Thymus (tissue), 14 donors: Measurements from ENCODE around the gene OMA1. TPM values are rescaled to one million over a fixed set of nuclear protein-coding genes. Genes with fewer than 3 reads are reported as not detected.

ENCODE experiments used
- DNase-seq, 9 donors: peaks; one replicate each; pipeline ENCODE4 v3.0.0-alpha.2; 2013; ENCODE audit warnings: low spot score in 9 of 9, low read depth in 6 of 9, missing footprints in 1 of 9
- H3K27ac ChIP-seq, 2 donors: one replicate each; pipeline ENCODE4 v1.5.1; 2013; ENCODE audit warnings: control low read depth in 1 of 2, low read depth in 1 of 2, low read length in 1 of 2, mild to moderate bottlenecking in 1 of 2, moderate library complexity in 1 of 2
- H3K27me3 ChIP-seq, 2 donors: one replicate each; pipeline ENCODE4 v1.5.1; 2013; ENCODE audit warnings: low read length in 1 of 2; ENCODE audit not compliant: control insufficient read depth in 2 of 2, insufficient read depth in 1 of 2
- H3K36me3 ChIP-seq, 2 donors: one replicate each; pipeline ENCODE4 v1.5.1; 2013; ENCODE audit warnings: low read length in 1 of 2, mild to moderate bottlenecking in 1 of 2, moderate library complexity in 1 of 2; ENCODE audit not compliant: control insufficient read depth in 2 of 2, insufficient read depth in 2 of 2
- H3K4me1 ChIP-seq, 2 donors: one replicate each; pipeline ENCODE4 v1.5.1; 2013; ENCODE audit warnings: low read length in 2 of 2; ENCODE audit not compliant: control insufficient read depth in 2 of 2, insufficient read depth in 2 of 2
- H3K4me3 ChIP-seq, 2 donors: one replicate each; pipeline ENCODE4 v1.5.1; 2013; ENCODE audit warnings: low read length in 2 of 2, control low read depth in 1 of 2, mild to moderate bottlenecking in 1 of 2
- H3K9me3 ChIP-seq, 2 donors: one replicate each; pipeline ENCODE4 v1.5.1; 2013; ENCODE audit warnings: low read length in 1 of 2, mild to moderate bottlenecking in 1 of 2; ENCODE audit not compliant: control insufficient read depth in 2 of 2, insufficient read depth in 1 of 2
- WGBS: extraction: QIAGEN DNeasy Blood & Tissue Kit; methylation state at CpG from one replicate; pipeline ENCODE4 v1.1.7; 2013; 5-methylcytosine and 5-hydroxymethylcytosine counted together
- long read RNA-seq, 10 donors: transcript quantifications; one replicate each; lab custom pipeline, GENCODE V29; 2026
- polyA plus RNA-seq: library from polyadenylated mRNA; stranded (reverse); fragments of 200-250 nt; gene quantifications from one replicate; pipeline ENCODE4 v1.2.3, GENCODE V29; 2013
- total RNA-seq: library from RNA; stranded (reverse); fragments of 120-200 nt; gene quantifications from one replicate; pipeline ENCODE4 v1.2.4, GENCODE V29; 2013
- donor health status: healthy.

The OMA1 gene
- total RNA-seq (53.8 TPM), polyA plus RNA-seq (36.0 TPM)
- long read RNA-seq, donor 1 = 0 reads
- long read RNA-seq, donor 2 = 0 reads
- long read RNA-seq, donor 3 = 0 reads
- long read RNA-seq, donor 4 = 0 reads
- long read RNA-seq, donor 5 = 0 reads
- long read RNA-seq, donor 6 = 0 reads
- long read RNA-seq, donor 7, partial matches to known transcripts = 0 of 1 reads
- long read RNA-seq, donor 7, other reads (novel, unspliced or antisense) = 0 of 1 reads
- long read RNA-seq, donor 8 = 0 reads
- long read RNA-seq, donor 9, partial matches to known transcripts = 0 of 1 reads
- long read RNA-seq, donor 9, other reads (novel, unspliced or antisense) = 0 of 1 reads
- long read RNA-seq, donor 10 = 0 reads

DNA sequence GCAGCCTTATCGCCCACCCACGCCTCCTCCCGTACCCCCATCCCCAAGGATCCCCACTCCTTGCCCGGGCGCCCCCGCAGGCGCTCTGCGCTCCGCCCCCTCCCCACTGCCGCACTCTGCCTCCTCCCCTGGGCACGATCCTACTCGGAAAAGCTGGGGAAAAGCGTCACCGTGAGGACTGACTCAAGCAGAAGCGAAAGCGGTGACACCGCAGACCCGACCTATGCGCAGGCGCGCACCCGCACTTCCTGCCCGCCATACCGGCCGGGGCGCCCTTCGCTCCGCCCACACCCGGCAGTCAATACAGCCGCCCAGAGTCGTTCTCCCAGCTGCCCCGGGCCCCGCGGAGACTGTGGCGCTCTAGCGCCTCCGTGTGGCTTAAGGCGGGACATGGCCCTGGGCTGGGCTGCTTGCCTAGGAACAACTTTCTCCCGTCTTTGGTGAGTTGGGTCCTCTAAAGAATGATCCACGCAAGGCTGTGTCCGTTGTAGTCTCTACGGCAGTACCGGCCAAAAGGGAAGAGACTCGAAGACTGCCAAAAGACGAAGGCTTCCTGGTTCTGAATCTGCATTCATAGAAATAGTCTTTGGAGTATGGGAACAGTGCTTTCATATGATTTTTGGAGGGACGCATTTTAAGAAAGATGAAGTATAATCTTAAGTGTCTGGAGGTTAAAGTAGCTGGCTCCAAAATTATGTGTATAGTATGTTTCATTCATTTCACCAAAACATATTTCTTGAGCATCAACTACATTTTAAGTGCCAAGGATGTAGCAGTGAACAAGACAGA is at the start of gene OMA1:
Gene OMA1, minus strand, starts transcription at position 207 of the 789 bp plus-strand sequence. CDS start 7,432 bp downstream, outside the sequence.
- peak within 1 kb of the TSS; percentile 95 to 97 for H3K27ac ChIP-seq
- H3K9me3 ChIP-seq = no peaks in the 10 kb centered on the region
- no peaks in the 10 kb centered on the region for H3K27me3 ChIP-seq
- 2% methylated on average over 46 of the region's 46 CpGs for WGBS
- no peaks in the 10 kb centered on the region for H3K36me3 ChIP-seq
- peak; percentile 87 to 98 (median 93) for DNase-seq
- H3K4me1 ChIP-seq = peaks cover 0 to 7% of the 10 kb centered on the region in 2 donors
- peak within 1 kb of the TSS; percentile 69 to 72 for H3K4me3 ChIP-seq

DNA sequence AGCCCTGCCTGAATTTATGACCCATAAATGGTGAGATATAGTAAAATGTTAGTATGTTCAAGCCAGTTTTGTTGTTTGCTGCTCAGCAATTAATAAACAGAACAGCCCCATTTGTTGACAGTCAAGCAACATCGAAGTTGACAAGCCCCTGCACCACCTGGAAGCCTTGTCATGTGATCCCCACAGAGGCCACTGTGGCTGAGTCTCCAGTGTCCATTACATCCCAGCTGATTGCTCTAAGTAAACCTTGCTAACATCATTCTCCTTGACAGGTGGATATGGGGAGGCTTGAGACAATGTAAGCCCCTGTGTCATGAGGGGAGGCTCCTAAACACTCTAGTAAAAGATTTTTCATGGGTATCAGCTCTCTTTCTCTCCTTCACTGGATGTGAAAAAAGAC is 48.0 kb upstream of the OMA1 start:
- no peaks in the 10 kb centered on the region for H3K27me3 ChIP-seq
- no peak for DNase-seq
- H3K36me3 ChIP-seq = no peaks in the 10 kb centered on the region
- H3K4me1 ChIP-seq = no peaks in the 10 kb centered on the region
- no peak overlapping the region for H3K4me3 ChIP-seq
- no peaks in the 10 kb centered on the region for H3K9me3 ChIP-seq
- WGBS = 85% methylated on average over 1 of the region's 1 CpG
- no peak overlapping the region for H3K27ac ChIP-seq

DNA sequence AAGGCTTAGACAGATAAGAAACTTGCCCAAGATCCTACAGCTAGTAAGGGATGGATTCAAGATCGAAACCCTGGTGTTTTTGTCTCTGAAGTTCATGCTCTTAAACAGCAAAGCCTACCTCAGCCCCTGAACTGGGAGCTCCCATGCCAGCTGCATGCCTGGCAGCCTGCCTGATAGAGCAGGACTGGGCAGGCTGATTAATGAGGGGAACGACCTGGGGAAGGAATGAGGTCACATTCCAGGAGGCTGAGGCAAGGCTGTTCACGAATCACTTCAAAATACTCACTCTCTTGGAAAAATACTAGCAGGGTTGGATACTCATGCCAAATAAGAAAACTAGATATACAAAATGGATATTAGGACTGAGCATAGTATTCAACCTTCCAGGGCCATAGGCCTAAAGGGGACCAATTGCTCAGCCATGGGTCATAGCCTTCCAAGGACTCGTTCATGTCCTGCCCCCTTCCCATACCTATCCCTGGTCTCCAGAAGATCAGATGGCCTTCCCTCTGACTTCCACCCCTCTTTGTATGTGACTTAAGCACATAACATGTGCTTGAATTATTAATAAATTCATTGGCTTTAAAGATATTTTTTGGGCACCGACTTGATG is 46.1 kb upstream of the OMA1 start:
- WGBS = 83% methylated on average over 5 of the region's 5 CpGs
- no peak for DNase-seq
- Histone ChIP-seq H3K27me3 (no peaks in the 10 kb centered on the region), H3K9me3 (no peaks in the 10 kb centered on the region), H3K4me3 (no peak overlapping the region), H3K36me3 (no peaks in the 10 kb centered on the region), H3K27ac (no peak overlapping the region), H3K4me1 (no peaks in the 10 kb centered on the region)

DNA sequence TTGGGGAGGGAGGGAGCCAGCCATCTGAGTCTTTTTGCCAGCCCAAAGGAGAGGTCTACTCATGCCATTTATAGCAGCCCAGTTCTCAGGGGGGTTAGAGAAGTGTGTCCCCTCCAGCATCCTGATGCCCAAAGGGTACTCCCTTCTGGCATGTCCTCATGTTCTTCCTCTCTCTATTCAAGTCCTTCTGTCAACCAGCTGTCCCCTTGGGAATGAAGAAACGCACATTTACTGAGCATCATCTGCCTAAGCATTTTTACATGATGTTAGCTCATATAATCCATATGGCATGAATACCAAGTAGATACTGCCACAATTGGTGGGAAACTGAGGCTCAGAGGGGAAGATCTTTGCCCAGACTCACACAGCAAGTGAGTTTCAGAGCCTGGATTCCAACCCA is 45.3 kb upstream of the OMA1 start:
- Histone ChIP-seq H3K36me3 (no peaks in the 10 kb centered on the region), H3K4me3 (no peak overlapping the region), H3K27me3 (no peaks in the 10 kb centered on the region), H3K27ac (no peak overlapping the region), H3K9me3 (no peaks in the 10 kb centered on the region), H3K4me1 (no peaks in the 10 kb centered on the region)
- 100% methylated on average over 1 of the region's 1 CpG for WGBS
- no peak for DNase-seq

DNA sequence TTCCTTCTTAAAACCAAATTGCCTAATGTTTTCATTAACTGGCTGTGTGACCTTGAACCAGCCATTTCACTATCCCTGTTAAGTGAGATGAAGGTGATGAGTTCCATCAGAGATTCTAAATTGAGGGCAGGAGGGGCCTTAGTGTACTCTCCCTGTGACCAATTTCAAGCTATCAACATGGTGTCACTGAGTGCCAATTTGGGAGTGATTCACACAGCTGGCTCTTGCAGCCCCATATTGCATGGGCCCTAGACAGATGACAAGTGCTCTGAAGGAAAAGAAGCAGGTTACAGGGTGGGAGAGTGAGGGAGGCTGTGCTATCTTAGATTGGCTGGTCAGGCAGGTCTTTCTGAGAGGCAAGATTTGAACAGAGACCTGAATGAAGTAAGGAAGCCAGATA is 43.5 kb upstream of the OMA1 start:
- H3K4me3 ChIP-seq = no peak overlapping the region
- no peaks in the 10 kb centered on the region for H3K9me3 ChIP-seq
- no peak overlapping the region for H3K27ac ChIP-seq
- no peaks in the 10 kb centered on the region for H3K36me3 ChIP-seq
- no peak for DNase-seq
- H3K27me3 ChIP-seq = no peaks in the 10 kb centered on the region
- no peaks in the 10 kb centered on the region for H3K4me1 ChIP-seq

DNA sequence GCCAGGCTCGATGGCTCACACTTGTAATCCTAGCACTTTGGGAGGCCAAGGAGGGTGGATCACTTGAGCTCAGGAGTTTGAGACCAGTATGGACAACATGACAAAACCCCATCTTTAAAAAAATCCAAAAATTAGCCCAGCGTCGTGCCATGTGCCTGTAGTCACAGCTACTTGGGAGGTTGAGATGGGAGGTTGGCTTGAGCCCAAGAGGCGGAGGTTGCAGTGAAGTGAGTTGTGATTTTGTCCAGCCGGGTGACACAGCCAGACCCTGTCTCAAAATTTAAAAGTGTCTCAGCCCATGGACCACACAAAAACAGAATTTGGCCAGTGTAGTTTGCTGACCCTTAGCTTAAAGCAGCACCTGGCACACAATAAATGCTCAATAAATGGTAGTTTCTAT is 41.9 kb upstream of the OMA1 start:
- Histone ChIP-seq H3K9me3 (no peaks in the 10 kb centered on the region), H3K4me3 (no peak overlapping the region), H3K4me1 (no peaks in the 10 kb centered on the region), H3K27ac (no peak overlapping the region), H3K36me3 (no peaks in the 10 kb centered on the region), H3K27me3 (no peaks in the 10 kb centered on the region)
- DNase-seq = no peak
- 97% methylated on average over 5 of the region's 5 CpGs for WGBS

DNA sequence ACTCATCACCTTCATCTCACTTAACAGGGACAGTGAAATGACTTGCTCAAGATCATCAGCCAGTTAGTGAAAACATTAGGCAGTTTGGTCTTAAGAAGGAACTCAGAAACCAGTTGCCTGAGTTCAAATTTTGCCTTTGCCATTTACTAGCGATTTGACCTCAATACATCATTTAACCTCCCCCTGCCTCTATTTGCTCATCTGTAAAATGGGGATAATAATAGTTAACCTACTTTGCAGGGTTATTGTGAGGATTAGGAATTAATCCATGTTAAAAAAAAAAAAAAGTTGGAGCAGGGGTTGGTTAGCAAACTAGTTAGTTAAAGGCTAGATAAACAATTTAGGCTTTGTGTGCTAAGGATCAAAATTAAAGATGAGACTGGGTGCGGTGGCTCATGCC is 41.1 kb upstream of the OMA1 start:
- no peak overlapping the region for H3K4me3 ChIP-seq
- no peak overlapping the region for H3K27ac ChIP-seq
- DNase-seq = no peak
- no peaks in the 10 kb centered on the region for H3K36me3 ChIP-seq
- WGBS = 97% methylated on average over 2 of the region's 2 CpGs
- no peaks in the 10 kb centered on the region for H3K9me3 ChIP-seq
- no peaks in the 10 kb centered on the region for H3K4me1 ChIP-seq
- H3K27me3 ChIP-seq = no peaks in the 10 kb centered on the region

DNA sequence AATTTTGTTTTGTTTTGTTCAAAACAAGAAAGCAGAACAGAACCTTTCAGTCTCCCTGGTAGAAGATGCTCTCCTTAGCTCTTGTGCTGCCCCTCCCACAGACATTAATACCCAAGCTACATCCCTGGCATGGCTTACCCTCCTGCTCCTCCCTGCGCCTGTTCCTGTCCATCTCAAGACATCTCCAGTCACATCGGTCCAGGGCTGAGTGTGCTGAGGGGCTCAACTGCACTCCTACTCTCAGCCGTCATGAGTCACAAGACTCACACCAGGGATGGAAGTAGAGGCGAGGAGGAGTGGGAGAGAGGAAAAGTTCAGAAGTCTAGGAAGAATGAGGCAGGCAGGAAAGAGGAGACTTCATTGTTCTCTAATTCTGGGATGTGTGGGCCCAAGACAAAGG is 39.7 kb upstream of the OMA1 start:
- H3K36me3 ChIP-seq = no peaks in the 10 kb centered on the region
- no peaks in the 10 kb centered on the region for H3K27me3 ChIP-seq
- no peak overlapping the region for H3K4me3 ChIP-seq
- H3K4me1 ChIP-seq = no peaks in the 10 kb centered on the region
- no peaks in the 10 kb centered on the region for H3K9me3 ChIP-seq
- no peak overlapping the region for H3K27ac ChIP-seq
- DNase-seq = no peak
- 95% methylated on average over 4 of the region's 4 CpGs for WGBS

DNA sequence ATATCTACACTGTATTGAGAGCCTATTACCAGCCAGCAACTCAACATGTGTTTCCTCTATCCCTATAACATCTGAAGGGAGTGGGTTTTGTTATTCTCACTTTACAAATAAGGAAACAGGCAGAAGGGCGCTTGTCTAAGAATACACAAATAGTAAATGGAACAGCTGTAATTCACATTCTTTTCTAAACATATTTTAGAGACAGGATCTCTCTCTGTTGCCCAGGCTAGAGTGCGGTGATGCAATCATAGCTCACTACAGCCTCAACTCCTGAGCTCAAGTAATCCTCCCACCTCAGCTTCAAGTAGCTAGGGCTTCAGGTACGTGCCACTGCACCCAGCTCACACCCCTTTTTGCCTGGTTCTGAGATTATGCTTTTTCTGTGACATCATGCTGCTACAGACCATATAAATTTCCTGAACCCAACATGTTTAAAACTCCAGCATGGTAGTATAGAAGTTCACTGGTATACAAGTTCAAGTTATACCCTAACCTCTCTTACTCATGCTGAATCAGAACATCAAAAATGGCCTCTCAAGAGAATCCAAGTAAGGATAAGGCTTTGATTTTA is 39.1 kb upstream of the OMA1 start:
- Histone ChIP-seq H3K4me3 (no peak overlapping the region), H3K4me1 (no peaks in the 10 kb centered on the region), H3K27me3 (no peaks in the 10 kb centered on the region), H3K27ac (no peak overlapping the region), H3K9me3 (no peaks in the 10 kb centered on the region), H3K36me3 (no peaks in the 10 kb centered on the region)
- DNase-seq = no peak
- WGBS = 56% methylated on average over 3 of the region's 3 CpGs
